Cortex of kidney (tissue), 1 donor: ENCODE measurements around the gene SLC39A10.

Source experiments
- DNase-seq: peaks from one replicate; lab custom pipeline; 2025; lab: John Stamatoyannopoulos, UW

SLC39A10 gene, protein sequence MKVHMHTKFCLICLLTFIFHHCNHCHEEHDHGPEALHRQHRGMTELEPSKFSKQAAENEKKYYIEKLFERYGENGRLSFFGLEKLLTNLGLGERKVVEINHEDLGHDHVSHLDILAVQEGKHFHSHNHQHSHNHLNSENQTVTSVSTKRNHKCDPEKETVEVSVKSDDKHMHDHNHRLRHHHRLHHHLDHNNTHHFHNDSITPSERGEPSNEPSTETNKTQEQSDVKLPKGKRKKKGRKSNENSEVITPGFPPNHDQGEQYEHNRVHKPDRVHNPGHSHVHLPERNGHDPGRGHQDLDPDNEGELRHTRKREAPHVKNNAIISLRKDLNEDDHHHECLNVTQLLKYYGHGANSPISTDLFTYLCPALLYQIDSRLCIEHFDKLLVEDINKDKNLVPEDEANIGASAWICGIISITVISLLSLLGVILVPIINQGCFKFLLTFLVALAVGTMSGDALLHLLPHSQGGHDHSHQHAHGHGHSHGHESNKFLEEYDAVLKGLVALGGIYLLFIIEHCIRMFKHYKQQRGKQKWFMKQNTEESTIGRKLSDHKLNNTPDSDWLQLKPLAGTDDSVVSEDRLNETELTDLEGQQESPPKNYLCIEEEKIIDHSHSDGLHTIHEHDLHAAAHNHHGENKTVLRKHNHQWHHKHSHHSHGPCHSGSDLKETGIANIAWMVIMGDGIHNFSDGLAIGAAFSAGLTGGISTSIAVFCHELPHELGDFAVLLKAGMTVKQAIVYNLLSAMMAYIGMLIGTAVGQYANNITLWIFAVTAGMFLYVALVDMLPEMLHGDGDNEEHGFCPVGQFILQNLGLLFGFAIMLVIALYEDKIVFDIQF

GRCh38 chr2:195656859-195657633 lies at the start of gene SLC39A10:
Gene SLC39A10, plus strand, starts transcription at chr2:195657226. Its CDS starts 22,817 bp downstream, at chr2:195680043.
- peak; percentile 37 for DNase-seq

- no peak for DNase-seq
Measured at GRCh38 chr2:195608768-195609454, 48.1 kb upstream of the SLC39A10 start.

DNA sequence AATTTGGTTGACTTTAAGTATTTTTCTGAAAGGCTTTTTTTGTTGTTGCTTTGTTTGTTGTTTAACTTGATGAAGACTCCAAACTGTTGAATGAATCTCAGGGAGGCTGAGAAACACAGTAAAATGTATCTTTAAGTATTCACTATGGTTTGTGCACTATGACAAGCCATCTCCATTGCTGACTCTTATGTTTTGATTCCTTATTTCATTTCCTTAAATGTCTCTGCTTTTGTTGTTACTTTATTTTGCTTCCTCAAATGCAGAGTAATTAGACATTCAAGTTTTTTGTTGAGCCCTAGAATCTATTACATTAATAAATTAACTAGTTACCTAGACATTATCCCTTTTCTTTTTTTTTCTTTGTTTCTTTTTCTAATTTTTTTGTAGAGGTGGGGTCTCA lies 46.3 kb upstream of the SLC39A10 start:
- DNase-seq: no peak

- no peak for DNase-seq
Measured at GRCh38 chr2:195612611-195613495, 44.2 kb upstream of the SLC39A10 start.

DNA sequence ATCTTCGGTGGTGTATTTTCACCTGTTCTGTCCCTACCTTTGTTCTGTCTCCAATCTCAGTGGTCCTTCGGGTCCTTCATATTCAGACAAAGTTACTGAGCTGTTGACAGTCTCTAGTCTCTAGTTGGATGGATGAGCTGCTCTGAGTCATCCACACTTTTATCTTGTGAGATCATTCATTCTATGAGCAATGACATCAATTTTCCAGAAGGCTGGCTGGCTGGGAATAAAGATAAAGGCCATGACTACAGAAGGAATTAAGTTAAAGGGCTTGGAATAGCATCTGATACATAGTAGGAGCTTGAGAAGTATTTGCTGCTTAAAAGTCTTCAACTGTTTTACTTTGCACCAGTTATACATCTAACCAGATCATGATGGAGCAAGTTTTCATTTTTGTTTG lies 43.1 kb upstream of the SLC39A10 start:
- no peak for DNase-seq

- no peak for DNase-seq
Measured at GRCh38 chr2:195619590-195619989, 37.4 kb upstream of the SLC39A10 start.

DNA sequence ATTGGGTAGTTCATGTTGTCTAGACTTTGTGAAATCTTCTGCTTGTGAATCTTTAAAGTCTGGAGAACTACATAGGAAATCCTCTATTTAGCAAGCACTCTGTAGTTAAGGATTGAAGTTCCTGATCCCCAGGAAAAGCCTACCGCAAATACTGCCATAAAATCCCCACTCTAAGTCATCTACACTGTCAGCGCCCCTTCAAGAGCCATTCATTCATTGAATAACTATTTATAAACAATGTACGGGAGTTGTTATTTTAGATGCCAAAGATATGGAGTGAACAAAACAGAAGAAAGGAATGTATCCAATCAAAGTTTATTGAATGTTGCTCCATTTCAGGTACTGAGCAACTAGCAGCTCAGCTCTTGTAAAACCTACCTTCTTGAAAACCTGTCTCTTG lies 36.5 kb upstream of the SLC39A10 start:
- no peak for DNase-seq

DNA sequence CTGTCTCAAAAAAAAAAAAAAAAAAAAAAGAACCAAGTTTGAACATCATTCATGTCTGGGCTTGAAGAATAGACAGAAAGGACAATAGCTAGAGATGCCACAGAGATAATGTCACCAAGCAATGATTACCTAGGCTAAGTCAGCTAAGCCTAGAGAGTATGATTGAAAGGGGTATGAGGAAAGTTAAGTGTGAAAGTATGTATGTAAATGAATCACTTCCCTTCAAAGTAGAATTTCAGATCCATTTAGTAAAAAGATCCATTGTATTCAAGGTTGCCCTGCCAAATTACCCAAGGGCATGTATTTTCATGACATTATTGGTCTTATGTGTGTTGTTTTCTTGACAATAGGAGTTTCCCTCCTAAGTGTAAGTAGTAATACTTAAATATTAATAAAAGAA lies 34.1 kb upstream of the SLC39A10 start:
- no peak for DNase-seq

DNA sequence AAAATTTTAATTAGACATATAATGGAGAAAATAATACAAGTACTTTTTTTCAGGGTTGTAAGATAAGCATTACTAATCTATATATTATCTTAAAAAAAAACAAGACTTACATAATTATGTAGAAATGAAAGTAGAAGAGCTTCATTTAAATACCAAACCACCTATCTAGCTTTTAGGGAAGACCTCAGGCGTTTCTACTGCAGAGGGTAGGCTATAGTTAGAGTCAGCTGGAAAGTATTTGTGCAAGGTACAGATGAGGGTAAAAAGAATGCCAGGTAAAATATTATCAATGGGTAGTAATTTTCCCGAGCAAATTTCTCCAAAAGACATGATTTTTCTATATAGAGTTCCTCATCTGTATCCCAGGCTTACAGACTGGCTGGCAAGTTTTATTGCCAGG lies 30.5 kb upstream of the SLC39A10 start:
- DNase-seq: no peak

- no peak for DNase-seq
Measured at GRCh38 chr2:195628666-195629065, 28.4 kb upstream of the SLC39A10 start.

- no peak for DNase-seq
Measured at GRCh38 chr2:195632856-195633572, 24.0 kb upstream of the SLC39A10 start.

GRCh38 chr2:195633573-195633870 lies 23.5 kb upstream of the SLC39A10 start:
- no peak for DNase-seq

- no peak for DNase-seq
Measured at GRCh38 chr2:195633974-195634373, 23.1 kb upstream of the SLC39A10 start.

DNA sequence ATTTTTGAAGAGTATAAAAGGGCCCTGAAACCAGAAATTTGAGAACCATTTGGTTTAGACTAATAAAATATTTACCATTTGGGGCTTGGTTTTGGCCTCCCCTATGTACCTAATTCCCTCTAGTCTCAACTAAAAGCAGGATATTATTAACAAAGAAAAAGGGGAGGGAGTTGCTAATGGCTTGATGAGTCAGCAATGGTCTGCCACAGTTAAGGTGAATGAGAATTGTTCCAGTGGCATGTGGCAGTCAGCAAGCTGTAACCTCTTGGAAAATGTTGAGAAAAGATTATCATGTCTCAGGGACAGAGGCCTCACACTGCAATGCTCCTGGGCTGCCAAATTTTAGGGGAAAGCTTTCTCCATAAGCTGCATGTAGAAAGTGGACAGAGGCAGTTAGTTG lies 20.1 kb upstream of the SLC39A10 start:
- DNase-seq: no peak

DNA sequence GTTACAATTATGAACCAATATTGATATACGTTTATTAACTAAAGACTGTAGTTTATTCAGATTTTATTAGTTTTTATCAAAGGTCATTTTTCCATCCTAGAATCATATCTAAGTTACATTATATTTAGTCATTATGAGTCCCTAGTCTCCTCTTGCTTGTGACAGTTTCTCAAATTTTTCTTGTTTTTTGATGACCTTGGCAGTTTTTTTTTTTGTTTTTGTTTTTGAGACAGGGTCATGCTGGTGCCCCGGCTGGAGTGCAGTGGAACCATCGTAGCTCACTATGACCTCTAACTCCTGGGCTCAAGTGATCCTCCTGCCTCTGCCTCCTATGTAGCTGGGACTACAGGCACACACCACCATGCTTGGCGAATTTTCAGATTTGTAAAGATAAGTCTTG lies 18.3 kb upstream of the SLC39A10 start:
- DNase-seq: no peak

- no peak for DNase-seq
Measured at GRCh38 chr2:195639238-195639858, 17.7 kb upstream of the SLC39A10 start.

DNA sequence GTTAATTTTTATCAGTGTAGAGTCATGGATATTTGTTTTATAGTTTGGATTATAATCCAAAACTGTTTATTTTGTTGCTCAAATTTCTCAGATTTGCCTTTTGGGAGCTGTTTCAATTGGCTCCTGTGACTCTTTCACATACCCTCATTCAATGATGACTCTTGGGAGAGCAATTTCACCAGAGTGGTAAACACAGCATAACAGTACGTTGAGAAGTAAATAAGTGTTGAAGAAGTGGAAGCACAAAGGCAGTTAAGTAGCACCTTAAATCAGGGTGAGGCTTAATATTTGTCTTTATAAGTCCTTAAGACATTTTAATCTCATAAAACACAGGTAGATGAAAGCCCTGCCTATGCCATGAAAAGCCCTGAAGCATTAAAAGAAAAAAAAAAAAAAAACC lies 17.1 kb upstream of the SLC39A10 start:
- DNase-seq: no peak

GRCh38 chr2:195642027-195642678 lies 14.9 kb upstream of the SLC39A10 start:
- no peak for DNase-seq

GRCh38 chr2:195642679-195643068 lies 14.4 kb upstream of the SLC39A10 start:
- no peak for DNase-seq
